ENCODE measurements around the gene CLC. TPM values are rescaled to one million over a fixed set of nuclear protein-coding genes. Genes with fewer than 3 reads are reported as not detected.

Gene CLC
- total RNA-seq, 1 experiment from 2014 or later, result not detected

DNA sequence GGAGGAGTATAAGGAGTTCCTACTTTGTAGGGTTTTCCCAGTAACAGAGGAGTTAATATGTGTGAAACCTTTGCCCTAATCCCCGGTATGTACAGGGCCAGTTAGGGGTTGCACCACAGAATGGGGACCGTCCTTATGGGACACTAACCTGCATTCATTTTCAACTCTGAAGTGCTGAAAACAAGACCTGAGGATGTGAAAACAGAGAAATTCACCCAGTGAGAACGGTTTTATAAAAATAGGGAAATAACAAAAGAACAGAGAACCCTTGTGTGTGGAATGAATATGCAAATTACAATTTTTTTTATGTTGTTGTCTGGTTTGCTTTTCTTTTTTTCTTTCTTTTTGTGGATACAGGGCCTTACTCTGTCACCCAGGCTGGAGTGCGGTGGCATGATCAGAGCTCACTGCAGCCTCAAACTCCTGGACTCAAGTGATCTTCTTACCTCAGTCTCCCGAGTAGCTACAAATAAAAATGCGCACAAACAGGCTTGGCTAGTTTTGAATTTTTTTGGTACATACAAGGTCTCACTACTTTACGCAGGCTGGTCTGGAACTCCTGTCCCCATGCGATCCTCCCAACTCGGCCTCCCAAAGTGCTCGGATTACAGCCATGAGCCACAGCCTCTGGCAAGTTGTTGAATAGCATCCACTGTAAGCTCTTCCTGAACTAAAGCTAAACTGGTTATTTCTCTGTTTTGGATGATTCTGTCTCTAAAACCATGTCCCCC, 10.6 kb downstream of the CLC start:
- Mint-ChIP-seq H3K36me3 (no peaks in the 10 kb centered on the region), H3K4me3 (no peak overlapping the region), H3K27ac (no peak overlapping the region), H3K27me3 (ENCODE audit: low read depth) (peaks cover 57% of the 10 kb centered on the region), H3K4me1 (no peaks in the 10 kb centered on the region), H3K9me3 (no peaks in the 10 kb centered on the region)
- no peak for DNase-seq (ENCODE audit: low spot score)
- ChIA-PET POLR2A (no interaction called here), CTCF (no interaction called here)
- TF ChIP-seq TCF7 (CRISPR knock-in tag; IDR thresholded peaks at IDR 0.05; ENCODE audit: low read depth) (no peak), NFATC4 (CRISPR knock-in tag; IDR thresholded peaks at IDR 0.05) (no peak), HMGA2 (CRISPR knock-in tag; IDR thresholded peaks at IDR 0.05) (no peak), RORB (CRISPR knock-in tag; IDR thresholded peaks at IDR 0.05) (no peak), NFYB (CRISPR knock-in tag; conservative IDR thresholded peaks at IDR 0.05; ENCODE audit: low read depth) (no peak), ZNF138 (CRISPR knock-in tag; conservative IDR thresholded peaks at IDR 0.05) (no peak)
- TF ChIP-seq, protein P1, sequence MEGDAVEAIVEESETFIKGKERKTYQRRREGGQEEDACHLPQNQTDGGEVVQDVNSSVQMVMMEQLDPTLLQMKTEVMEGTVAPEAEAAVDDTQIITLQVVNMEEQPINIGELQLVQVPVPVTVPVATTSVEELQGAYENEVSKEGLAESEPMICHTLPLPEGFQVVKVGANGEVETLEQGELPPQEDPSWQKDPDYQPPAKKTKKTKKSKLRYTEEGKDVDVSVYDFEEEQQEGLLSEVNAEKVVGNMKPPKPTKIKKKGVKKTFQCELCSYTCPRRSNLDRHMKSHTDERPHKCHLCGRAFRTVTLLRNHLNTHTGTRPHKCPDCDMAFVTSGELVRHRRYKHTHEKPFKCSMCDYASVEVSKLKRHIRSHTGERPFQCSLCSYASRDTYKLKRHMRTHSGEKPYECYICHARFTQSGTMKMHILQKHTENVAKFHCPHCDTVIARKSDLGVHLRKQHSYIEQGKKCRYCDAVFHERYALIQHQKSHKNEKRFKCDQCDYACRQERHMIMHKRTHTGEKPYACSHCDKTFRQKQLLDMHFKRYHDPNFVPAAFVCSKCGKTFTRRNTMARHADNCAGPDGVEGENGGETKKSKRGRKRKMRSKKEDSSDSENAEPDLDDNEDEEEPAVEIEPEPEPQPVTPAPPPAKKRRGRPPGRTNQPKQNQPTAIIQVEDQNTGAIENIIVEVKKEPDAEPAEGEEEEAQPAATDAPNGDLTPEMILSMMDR (IDR thresholded peaks at IDR 0.05), result no peak
- TF ChIP-seq, protein P2, sequence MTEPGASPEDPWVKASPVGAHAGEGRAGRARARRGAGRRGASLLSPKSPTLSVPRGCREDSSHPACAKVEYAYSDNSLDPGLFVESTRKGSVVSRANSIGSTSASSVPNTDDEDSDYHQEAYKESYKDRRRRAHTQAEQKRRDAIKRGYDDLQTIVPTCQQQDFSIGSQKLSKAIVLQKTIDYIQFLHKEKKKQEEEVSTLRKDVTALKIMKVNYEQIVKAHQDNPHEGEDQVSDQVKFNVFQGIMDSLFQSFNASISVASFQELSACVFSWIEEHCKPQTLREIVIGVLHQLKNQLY (CRISPR knock-in tag; IDR thresholded peaks at IDR 0.05), result no peak
- no peak for ATAC-seq

DNA sequence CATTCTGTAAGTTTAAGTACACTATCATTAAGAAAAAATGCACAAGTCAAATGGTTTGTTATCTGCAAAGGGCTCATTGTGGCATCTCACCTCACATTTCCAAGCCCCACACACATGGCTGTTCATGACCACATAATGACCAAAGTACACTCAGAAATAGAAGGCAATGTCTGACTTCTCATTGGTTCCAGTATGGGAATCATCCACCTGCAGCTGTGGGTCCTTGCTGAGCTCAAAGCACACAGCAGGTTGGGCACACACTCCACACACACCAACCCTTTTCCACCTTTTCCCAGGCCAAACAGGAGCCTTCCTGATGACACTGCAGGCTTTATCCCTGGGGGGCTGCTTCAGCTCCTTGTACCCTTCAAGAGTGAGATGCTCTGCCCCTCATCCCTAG, 11.8 kb downstream of the CLC start:
- ATAC-seq, result no peak
- H3K36me3 Mint-ChIP-seq, result no peaks in the 10 kb centered on the region
- H3K9me3 Mint-ChIP-seq, result no peaks in the 10 kb centered on the region
- H3K27ac Mint-ChIP-seq, result no peak overlapping the region
- no peak overlapping the region for H3K4me3 Mint-ChIP-seq
- no peaks in the 10 kb centered on the region for H3K4me1 Mint-ChIP-seq
- POLR2A ChIA-PET, result no interaction called here
- TF ChIP-seq, protein P3, sequence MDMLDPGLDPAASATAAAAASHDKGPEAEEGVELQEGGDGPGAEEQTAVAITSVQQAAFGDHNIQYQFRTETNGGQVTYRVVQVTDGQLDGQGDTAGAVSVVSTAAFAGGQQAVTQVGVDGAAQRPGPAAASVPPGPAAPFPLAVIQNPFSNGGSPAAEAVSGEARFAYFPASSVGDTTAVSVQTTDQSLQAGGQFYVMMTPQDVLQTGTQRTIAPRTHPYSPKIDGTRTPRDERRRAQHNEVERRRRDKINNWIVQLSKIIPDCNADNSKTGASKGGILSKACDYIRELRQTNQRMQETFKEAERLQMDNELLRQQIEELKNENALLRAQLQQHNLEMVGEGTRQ (CRISPR knock-in tag; IDR thresholded peaks at IDR 0.05), result no peak
- TF ChIP-seq, protein P4, sequence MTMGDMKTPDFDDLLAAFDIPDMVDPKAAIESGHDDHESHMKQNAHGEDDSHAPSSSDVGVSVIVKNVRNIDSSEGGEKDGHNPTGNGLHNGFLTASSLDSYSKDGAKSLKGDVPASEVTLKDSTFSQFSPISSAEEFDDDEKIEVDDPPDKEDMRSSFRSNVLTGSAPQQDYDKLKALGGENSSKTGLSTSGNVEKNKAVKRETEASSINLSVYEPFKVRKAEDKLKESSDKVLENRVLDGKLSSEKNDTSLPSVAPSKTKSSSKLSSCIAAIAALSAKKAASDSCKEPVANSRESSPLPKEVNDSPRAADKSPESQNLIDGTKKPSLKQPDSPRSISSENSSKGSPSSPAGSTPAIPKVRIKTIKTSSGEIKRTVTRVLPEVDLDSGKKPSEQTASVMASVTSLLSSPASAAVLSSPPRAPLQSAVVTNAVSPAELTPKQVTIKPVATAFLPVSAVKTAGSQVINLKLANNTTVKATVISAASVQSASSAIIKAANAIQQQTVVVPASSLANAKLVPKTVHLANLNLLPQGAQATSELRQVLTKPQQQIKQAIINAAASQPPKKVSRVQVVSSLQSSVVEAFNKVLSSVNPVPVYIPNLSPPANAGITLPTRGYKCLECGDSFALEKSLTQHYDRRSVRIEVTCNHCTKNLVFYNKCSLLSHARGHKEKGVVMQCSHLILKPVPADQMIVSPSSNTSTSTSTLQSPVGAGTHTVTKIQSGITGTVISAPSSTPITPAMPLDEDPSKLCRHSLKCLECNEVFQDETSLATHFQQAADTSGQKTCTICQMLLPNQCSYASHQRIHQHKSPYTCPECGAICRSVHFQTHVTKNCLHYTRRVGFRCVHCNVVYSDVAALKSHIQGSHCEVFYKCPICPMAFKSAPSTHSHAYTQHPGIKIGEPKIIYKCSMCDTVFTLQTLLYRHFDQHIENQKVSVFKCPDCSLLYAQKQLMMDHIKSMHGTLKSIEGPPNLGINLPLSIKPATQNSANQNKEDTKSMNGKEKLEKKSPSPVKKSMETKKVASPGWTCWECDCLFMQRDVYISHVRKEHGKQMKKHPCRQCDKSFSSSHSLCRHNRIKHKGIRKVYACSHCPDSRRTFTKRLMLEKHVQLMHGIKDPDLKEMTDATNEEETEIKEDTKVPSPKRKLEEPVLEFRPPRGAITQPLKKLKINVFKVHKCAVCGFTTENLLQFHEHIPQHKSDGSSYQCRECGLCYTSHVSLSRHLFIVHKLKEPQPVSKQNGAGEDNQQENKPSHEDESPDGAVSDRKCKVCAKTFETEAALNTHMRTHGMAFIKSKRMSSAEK (CRISPR knock-in tag; IDR thresholded peaks at IDR 0.05; ENCODE audit: borderline replicate concordance), result no peak
- TF ChIP-seq OVOL2 (CRISPR knock-in tag; IDR thresholded peaks at IDR 0.05; ENCODE audit: borderline replicate concordance) (no peak), NFYB (CRISPR knock-in tag; conservative IDR thresholded peaks at IDR 0.05; ENCODE audit: low read depth) (no peak), ZNF416 (CRISPR knock-in tag; IDR thresholded peaks at IDR 0.05) (no peak), TCF7 (CRISPR knock-in tag; IDR thresholded peaks at IDR 0.05; ENCODE audit: low read depth) (no peak), GTF2I (CRISPR knock-in tag; conservative IDR thresholded peaks at IDR 0.05) (no peak), TEAD4 (CRISPR knock-in tag; IDR thresholded peaks at IDR 0.05) (no peak), ZNF317 (CRISPR knock-in tag; IDR thresholded peaks at IDR 0.05; ENCODE audit: borderline replicate concordance, low read depth) (no peak)
- TF ChIP-seq, protein P5, sequence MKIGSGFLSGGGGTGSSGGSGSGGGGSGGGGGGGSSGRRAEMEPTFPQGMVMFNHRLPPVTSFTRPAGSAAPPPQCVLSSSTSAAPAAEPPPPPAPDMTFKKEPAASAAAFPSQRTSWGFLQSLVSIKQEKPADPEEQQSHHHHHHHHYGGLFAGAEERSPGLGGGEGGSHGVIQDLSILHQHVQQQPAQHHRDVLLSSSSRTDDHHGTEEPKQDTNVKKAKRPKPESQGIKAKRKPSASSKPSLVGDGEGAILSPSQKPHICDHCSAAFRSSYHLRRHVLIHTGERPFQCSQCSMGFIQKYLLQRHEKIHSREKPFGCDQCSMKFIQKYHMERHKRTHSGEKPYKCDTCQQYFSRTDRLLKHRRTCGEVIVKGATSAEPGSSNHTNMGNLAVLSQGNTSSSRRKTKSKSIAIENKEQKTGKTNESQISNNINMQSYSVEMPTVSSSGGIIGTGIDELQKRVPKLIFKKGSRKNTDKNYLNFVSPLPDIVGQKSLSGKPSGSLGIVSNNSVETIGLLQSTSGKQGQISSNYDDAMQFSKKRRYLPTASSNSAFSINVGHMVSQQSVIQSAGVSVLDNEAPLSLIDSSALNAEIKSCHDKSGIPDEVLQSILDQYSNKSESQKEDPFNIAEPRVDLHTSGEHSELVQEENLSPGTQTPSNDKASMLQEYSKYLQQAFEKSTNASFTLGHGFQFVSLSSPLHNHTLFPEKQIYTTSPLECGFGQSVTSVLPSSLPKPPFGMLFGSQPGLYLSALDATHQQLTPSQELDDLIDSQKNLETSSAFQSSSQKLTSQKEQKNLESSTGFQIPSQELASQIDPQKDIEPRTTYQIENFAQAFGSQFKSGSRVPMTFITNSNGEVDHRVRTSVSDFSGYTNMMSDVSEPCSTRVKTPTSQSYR (CRISPR knock-in tag; IDR thresholded peaks at IDR 0.05), result no peak
- TF ChIP-seq, protein P6, sequence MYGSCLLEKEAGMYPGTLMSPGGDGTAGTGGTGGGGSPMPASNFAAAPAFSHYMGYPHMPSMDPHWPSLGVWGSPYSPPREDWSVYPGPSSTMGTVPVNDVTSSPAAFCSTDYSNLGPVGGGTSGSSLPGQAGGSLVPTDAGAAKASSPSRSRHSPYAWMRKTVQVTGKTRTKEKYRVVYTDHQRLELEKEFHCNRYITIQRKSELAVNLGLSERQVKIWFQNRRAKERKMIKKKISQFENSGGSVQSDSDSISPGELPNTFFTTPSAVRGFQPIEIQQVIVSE (CRISPR knock-in tag; IDR thresholded peaks at IDR 0.05; ENCODE audit: borderline replicate concordance), result no peak
- TF ChIP-seq, protein P7, sequence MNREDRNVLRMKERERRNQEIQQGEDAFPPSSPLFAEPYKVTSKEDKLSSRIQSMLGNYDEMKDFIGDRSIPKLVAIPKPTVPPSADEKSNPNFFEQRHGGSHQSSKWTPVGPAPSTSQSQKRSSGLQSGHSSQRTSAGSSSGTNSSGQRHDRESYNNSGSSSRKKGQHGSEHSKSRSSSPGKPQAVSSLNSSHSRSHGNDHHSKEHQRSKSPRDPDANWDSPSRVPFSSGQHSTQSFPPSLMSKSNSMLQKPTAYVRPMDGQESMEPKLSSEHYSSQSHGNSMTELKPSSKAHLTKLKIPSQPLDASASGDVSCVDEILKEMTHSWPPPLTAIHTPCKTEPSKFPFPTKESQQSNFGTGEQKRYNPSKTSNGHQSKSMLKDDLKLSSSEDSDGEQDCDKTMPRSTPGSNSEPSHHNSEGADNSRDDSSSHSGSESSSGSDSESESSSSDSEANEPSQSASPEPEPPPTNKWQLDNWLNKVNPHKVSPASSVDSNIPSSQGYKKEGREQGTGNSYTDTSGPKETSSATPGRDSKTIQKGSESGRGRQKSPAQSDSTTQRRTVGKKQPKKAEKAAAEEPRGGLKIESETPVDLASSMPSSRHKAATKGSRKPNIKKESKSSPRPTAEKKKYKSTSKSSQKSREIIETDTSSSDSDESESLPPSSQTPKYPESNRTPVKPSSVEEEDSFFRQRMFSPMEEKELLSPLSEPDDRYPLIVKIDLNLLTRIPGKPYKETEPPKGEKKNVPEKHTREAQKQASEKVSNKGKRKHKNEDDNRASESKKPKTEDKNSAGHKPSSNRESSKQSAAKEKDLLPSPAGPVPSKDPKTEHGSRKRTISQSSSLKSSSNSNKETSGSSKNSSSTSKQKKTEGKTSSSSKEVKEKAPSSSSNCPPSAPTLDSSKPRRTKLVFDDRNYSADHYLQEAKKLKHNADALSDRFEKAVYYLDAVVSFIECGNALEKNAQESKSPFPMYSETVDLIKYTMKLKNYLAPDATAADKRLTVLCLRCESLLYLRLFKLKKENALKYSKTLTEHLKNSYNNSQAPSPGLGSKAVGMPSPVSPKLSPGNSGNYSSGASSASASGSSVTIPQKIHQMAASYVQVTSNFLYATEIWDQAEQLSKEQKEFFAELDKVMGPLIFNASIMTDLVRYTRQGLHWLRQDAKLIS (CRISPR knock-in tag; IDR thresholded peaks at IDR 0.05; ENCODE audit: borderline replicate concordance), result no peak
- H3K27me3 Mint-ChIP-seq (ENCODE audit: low read depth), result peaks cover 54% of the 10 kb centered on the region
- DNase-seq (ENCODE audit: low spot score), result no peak
- CTCF ChIA-PET, result interaction anchor here (1.0 kb wide), 1 partner anchor 67 kb away, joined by 3 read pairs; no protein-coding TSS in a partner anchor

Measured in WTC11 (cell line).